Astrocyte (in vitro differentiated cells and primary cell): ENCODE measurements around the gene VAC14. TPM values are rescaled to one million over a fixed set of nuclear protein-coding genes. Genes with fewer than 3 reads are reported as not detected.

Experiments used
- DNase-seq: peaks from one replicate; pipeline ENCODE4 v3.0.0-alpha.2; 2010; ENCODE audit warnings: low read depth
- FAIRE-seq: peaks from 2 replicates; lab custom pipeline; 2011; peaks lifted over from hg19 to GRCh38; lab: Jason Lieb, UNC
- H2AFZ ChIP-seq: 2 replicates; pipeline ENCODE4 v1.6.0; 2012; ENCODE audit warnings: low read depth, low read length, inconsistent platforms
- H3K27ac ChIP-seq: 2 replicates; pipeline ENCODE4 v1.5.1; 2011; ENCODE audit warnings: low read depth, low read length, inconsistent platforms
- H3K27me3 ChIP-seq: 2 replicates; pipeline ENCODE4 v1.6.0; 2011; ENCODE audit warnings: low read length, inconsistent platforms; ENCODE audit not compliant: insufficient read depth
- H3K36me3 ChIP-seq: 2 replicates; pipeline ENCODE4 v1.5.1; 2011; ENCODE audit warnings: low read length, inconsistent platforms; ENCODE audit not compliant: insufficient read depth
- H3K4me1 ChIP-seq: 2 replicates; pipeline ENCODE4 v1.5.1; 2011; ENCODE audit warnings: low read length, inconsistent platforms; ENCODE audit not compliant: insufficient read depth
- H3K4me2 ChIP-seq: 2 replicates; pipeline ENCODE4 v1.6.0; 2012; ENCODE audit warnings: low read length, inconsistent platforms
- H3K4me3 ChIP-seq: 2 replicates; pipeline ENCODE4 v1.5.1; 2011; ENCODE audit warnings: low read depth, mild to moderate bottlenecking, low read length, inconsistent platforms; ENCODE audit not compliant: insufficient read depth
- H3K79me2 ChIP-seq: 2 replicates; pipeline ENCODE4 v1.6.0; 2012; ENCODE audit warnings: mild to moderate bottlenecking, low read length, inconsistent platforms; ENCODE audit not compliant: insufficient read depth
- H3K9ac ChIP-seq: 2 replicates; pipeline ENCODE4 v1.6.0; 2012; ENCODE audit warnings: mild to moderate bottlenecking, low read length, inconsistent platforms
- H3K9me3 ChIP-seq: 2 replicates; pipeline ENCODE4 v1.5.1; 2012; ENCODE audit warnings: low read depth, mild to moderate bottlenecking, low read length, inconsistent platforms; ENCODE audit not compliant: insufficient read depth
- H4K20me1 ChIP-seq: 2 replicates; pipeline ENCODE4 v1.6.0; 2012; ENCODE audit warnings: low read length, inconsistent platforms; ENCODE audit not compliant: insufficient read depth
- H3K27ac Mint-ChIP-seq: one replicate; pipeline ENCODE4 v1.8.0; 2021; ENCODE audit warnings: mild to moderate bottlenecking, mixed read lengths; ENCODE audit not compliant: unreplicated experiment
- H3K27me3 Mint-ChIP-seq: one replicate; pipeline ENCODE4 v1.8.0; 2021; ENCODE audit warnings: low read depth, mixed read lengths; ENCODE audit not compliant: unreplicated experiment
- H3K36me3 Mint-ChIP-seq: one replicate; pipeline ENCODE4 v1.8.0; 2021; ENCODE audit warnings: low read depth, mixed read lengths; ENCODE audit not compliant: unreplicated experiment
- H3K4me1 Mint-ChIP-seq: one replicate; pipeline ENCODE4 v1.8.0; 2021; ENCODE audit warnings: low read depth, mixed read lengths; ENCODE audit not compliant: unreplicated experiment
- H3K4me3 Mint-ChIP-seq: one replicate; pipeline ENCODE4 v1.8.0; 2021; ENCODE audit warnings: mild to moderate bottlenecking, moderate library complexity, mixed read lengths; ENCODE audit not compliant: unreplicated experiment
- H3K9me3 Mint-ChIP-seq: one replicate; pipeline ENCODE4 v1.8.0; 2021; ENCODE audit warnings: mild to moderate bottlenecking, mixed read lengths; ENCODE audit not compliant: unreplicated experiment
- CTCF ChIP-seq: IDR thresholded peaks from 2 replicates; pipeline ENCODE4 v1.5.1; 2011; ENCODE audit warnings: low read depth, mild to moderate bottlenecking, inconsistent platforms, low read length, moderate library complexity; ENCODE audit not compliant: insufficient read depth
- EZH2 ChIP-seq: IDR thresholded peaks from 2 replicates; pipeline ENCODE4 v1.6.1; 2012; ENCODE audit warnings: mild to moderate bottlenecking, low read length, inconsistent platforms; ENCODE audit not compliant: insufficient read depth
- total RNA-seq: library from RNA; stranded (reverse); gene quantifications from 2 replicates; pipeline ENCODE4 v1.2.1, GENCODE V29; 2021

VAC14 gene
- total RNA-seq, 1 donor from 2014 or later = 27.8 TPM

DNA sequence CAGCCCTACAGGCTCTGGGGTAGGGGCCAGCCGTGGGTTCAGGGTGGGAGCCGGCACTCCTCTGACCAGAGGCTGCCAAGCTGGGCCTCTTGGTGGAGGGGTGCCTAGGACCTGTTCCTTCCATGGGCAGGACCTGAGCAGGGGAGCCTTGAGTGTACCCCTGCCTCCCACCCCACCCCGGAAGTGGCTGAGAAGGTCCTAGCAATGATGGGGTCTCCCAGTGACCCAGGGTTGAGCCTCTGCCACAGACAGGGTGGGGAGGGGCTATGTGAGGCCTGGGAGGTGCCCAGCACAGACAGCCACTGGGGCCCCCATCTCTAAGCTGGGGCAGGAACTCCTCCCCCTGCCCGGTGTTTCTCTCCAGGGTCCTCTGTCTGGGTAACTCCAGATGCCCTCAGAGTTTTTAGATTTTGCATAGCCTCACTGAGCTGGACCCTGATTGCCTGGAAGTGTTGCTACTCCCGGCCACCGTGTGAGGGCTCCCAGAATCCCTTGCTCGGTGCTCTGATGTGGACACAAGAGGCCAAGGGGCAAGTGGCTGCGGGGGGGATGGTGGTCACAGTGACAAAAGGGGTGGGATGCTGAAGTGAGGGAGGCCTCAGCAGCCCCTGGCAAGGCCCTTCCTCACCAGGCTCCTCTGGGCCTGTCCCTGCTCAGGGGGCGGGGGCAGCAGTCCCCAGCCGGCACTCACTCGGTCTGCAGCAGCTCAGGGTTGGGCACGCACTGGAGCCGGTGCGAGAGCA, 108.7 kb downstream of the VAC14 start:
- Mint-ChIP-seq H3K4me1 (peaks cover 28% of the 10 kb centered on the region), H3K4me3 (no peak overlapping the region), H3K27ac (no peak overlapping the region), H3K9me3 (no peaks in the 10 kb centered on the region), H3K36me3 (peaks cover 3% of the 10 kb centered on the region), H3K27me3 (no peaks in the 10 kb centered on the region)
- no peak overlapping the region for H3K4me3 ChIP-seq
- no peak for TF ChIP-seq EZH2
- H4K20me1 ChIP-seq = no peaks in the 10 kb centered on the region
- FAIRE-seq (no peak), DNase-seq (no peak)
- H3K27me3 ChIP-seq = no peaks in the 10 kb centered on the region
- peak overlapping the region; percentile 62 for H3K4me2 ChIP-seq
- peaks cover 55% of the 10 kb centered on the region for H3K4me1 ChIP-seq
- no peaks in the 10 kb centered on the region for H3K9me3 ChIP-seq
- H3K9ac ChIP-seq = peak overlapping the region; percentile 78
- peak overlapping the region; percentile 62 for H3K27ac ChIP-seq
- no peak overlapping the region for H2AFZ ChIP-seq
- H3K36me3 ChIP-seq = no peaks in the 10 kb centered on the region
- no peaks in the 10 kb centered on the region for H3K79me2 ChIP-seq

- TF ChIP-seq CTCF (no peak), EZH2 (no peak)
- Histone ChIP-seq H2AFZ (no peak overlapping the region), H3K27me3 (no peaks in the 10 kb centered on the region), H3K4me2 (peak overlapping the region; percentile 62), H3K9me3 (no peaks in the 10 kb centered on the region), H3K79me2 (no peaks in the 10 kb centered on the region), H3K9ac (peak overlapping the region; percentile 78), H3K36me3 (no peaks in the 10 kb centered on the region), H3K4me1 (peaks cover 59% of the 10 kb centered on the region), H3K27ac (peak overlapping the region; percentile 62), H3K4me3 (no peak overlapping the region), H4K20me1 (no peaks in the 10 kb centered on the region)
- no peaks in the 10 kb centered on the region for H3K9me3 Mint-ChIP-seq
- no peaks in the 10 kb centered on the region for H3K27me3 Mint-ChIP-seq
- peaks cover 29% of the 10 kb centered on the region for H3K4me1 Mint-ChIP-seq
- peak overlapping the region; percentile 26 for H3K27ac Mint-ChIP-seq
- FAIRE-seq (no peak), DNase-seq (peak; percentile 97)
- H3K4me3 Mint-ChIP-seq = no peak overlapping the region
- peaks cover 3% of the 10 kb centered on the region for H3K36me3 Mint-ChIP-seq
These were observed 109.5 kb downstream of the VAC14 start for GRCh38 chr16:70691223-70692129.
